DLD1 (cell line): ENCODE measurements around the gene SP3.

Experiments used
- in situ Hi-C: cut with HindIII; loops from 2 replicates; pipeline ENCODE4 v1.10.0; 2017; ENCODE audit warnings: low sequenced_read_pairs

SP3 gene

GRCh38 chr2:173860566-173860965 lies 104.6 kb downstream of the SP3 start:
- in situ Hi-C loops = no loop called here

GRCh38 chr2:173860082-173860481 lies 105.1 kb downstream of the SP3 start:
- in situ Hi-C loops = no loop called here

- in situ Hi-C loops = no loop called here
Observed at GRCh38 chr2:173858291-173858731, 106.9 kb downstream of the SP3 start.
